Measurements from ENCODE around the gene LAMTOR2. TPM values are rescaled to one million over a fixed set of nuclear protein-coding genes. Genes with fewer than 3 reads are reported as not detected.

Gene LAMTOR2
- polyA plus RNA-seq, 3 donors, result 99.8 to 227 (median 210) TPM

- peaks cover 24% of the 10 kb centered on the region for H3K4me1 Mint-ChIP-seq
- WGBS (ENCODE audit: insufficient coverage), result 0% methylated on average over 9 of the region's 14 CpGs
These were observed 42.2 kb downstream of the LAMTOR2 start for GRCh38 chr1:156096640-156097391.

More at GRCh38 chr1:156096640-156097391, 42.2 kb downstream of the LAMTOR2 start:
- Mint-ChIP-seq H3K36me3 (peaks cover 7 to 16% of the 10 kb centered on the region in 2 donors), H3K27me3 (ENCODE audit: low read depth in 3 of 3) (peaks cover 91 to 99% (median 99%) of the 10 kb centered on the region in 3 donors), H3K27ac (peak overlapping the region; percentile 78 to 97 (median 94)), H3K4me3 (peak overlapping the region; percentile 57 to 85), H3K9me3 (peaks cover 0 to 16% (median 2%) of the 10 kb centered on the region in 7 donors)
- peak; percentile 92 to 100 (median 97) for DNase-seq
- Histone ChIP-seq H3K4me2 (replicated peaks; ENCODE audit: extremely low read depth, low read length, poor library complexity, severe bottlenecking) (no peak overlapping the region), H4K20me1 (ENCODE audit: insufficient read depth, low read length) (no peaks in the 10 kb centered on the region), H3K4me1 (ENCODE audit: control insufficient read depth in 1 of 2, insufficient read depth in 2 of 2, low read length in 2 of 2) (peaks cover 10 to 19% of the 10 kb centered on the region in 2 donors), H3K27ac (ENCODE audit: low read depth in 1 of 2, low read length in 2 of 2) (peak overlapping the region in 1 of 2 donors; percentile 30), H3K36me3 (replicated peaks in 1 of 2; ENCODE audit: control insufficient read depth in 1 of 2, insufficient read depth in 2 of 2, low read length in 2 of 2) (no peaks in the 10 kb centered on the region), H3K9me3 (replicated peaks in 1 of 2; ENCODE audit: control insufficient read depth in 1 of 2, insufficient read depth in 1 of 2, low read length in 2 of 2) (peaks cover 0 to 4% of the 10 kb centered on the region in 2 donors), H3K4me3 (replicated peaks in 1 of 3; ENCODE audit: low read depth in 2 of 3, low read length in 3 of 3) (no peak overlapping the region), H3K9ac (ENCODE audit: insufficient read depth, low read length, poor library complexity, severe bottlenecking) (peak overlapping the region; percentile 41), H3K79me2 (ENCODE audit: insufficient read depth, low read length) (no peaks in the 10 kb centered on the region), H3K27me3 (ENCODE audit: control insufficient read depth in 2 of 2, insufficient read depth in 2 of 2, low read length in 2 of 2) (peaks cover 53 to 100% of the 10 kb centered on the region in 2 donors), H2AFZ (ENCODE audit: insufficient read depth, low read depth, low read length, poor library complexity, severe bottlenecking) (no peak overlapping the region)
- intact Hi-C loops (cut with micrococcal nuclease), result loop anchor here (2.0 to 10.0 kb wide), 3 partner anchors 30 to 68 kb away; no protein-coding TSS in a partner anchor
- TF ChIP-seq CTCF (IDR thresholded peaks at IDR 0.05), result peak; percentile 97

Measured in CD14-positive monocyte (primary cell).